Thoracic aorta (tissue), 2 donors: ENCODE data around the gene CORO1C. TPM values are rescaled to one million over a fixed set of nuclear protein-coding genes. Genes with fewer than 3 reads are reported as not detected.
"Not testable (repeated sequence)": the region's sequence is repeated elsewhere in the genome, so short reads cannot be mapped to it uniquely, and the experiment has no call there.

Experiments used
- ATAC-seq: fragments of 150-250 bp; one replicate; pipeline ENCODE4 v1.8.0; 2017; ENCODE audit warnings: low read depth; ENCODE audit not compliant: insufficient number of reproducible peaks, low FRiP score
- DNase-seq: peaks from one replicate; pipeline ENCODE4 v3.0.0-alpha.2; 2020; ENCODE audit warnings: low spot score
- H3K27ac ChIP-seq, 2 donors: fragments of 200-600 bp; sonication (generic); 1 replicate in 1 of 2; 2 replicates in 1 of 2; pipeline ENCODE4 v1.5.1; 2016; ENCODE audit warnings: mild to moderate bottlenecking in 2 of 2, moderate library complexity in 2 of 2
- H3K27me3 ChIP-seq: fragments of 200-600 bp; sonication (generic); replicated peaks from 2 replicates; pipeline ENCODE4 v1.6.0; 2016; ENCODE audit warnings: mild to moderate bottlenecking; ENCODE audit not compliant: insufficient read depth
- H3K36me3 ChIP-seq: fragments of 200-600 bp; sonication (generic); one replicate; pipeline ENCODE4 v1.5.1; 2016
- H3K4me1 ChIP-seq, 2 donors: fragments of 200-600 bp; sonication (generic); 1 replicate in 1 of 2; 2 replicates in 1 of 2; pipeline versions ENCODE4 v1.5.1 to v1.6.0; 2016; ENCODE audit warnings: low read depth in 2 of 2, mild to moderate bottlenecking in 1 of 2; ENCODE audit not compliant: control insufficient read depth in 1 of 2
- H3K4me3 ChIP-seq: fragments of 200-600 bp; sonication (generic); 2 replicates; pipeline ENCODE4 v1.5.1; 2016; ENCODE audit warnings: mild to moderate bottlenecking
- H3K9me3 ChIP-seq: fragments of 200-600 bp; sonication (generic); 2 replicates; pipeline ENCODE4 v1.5.1; 2016
- CTCF ChIP-seq: fragments of 200-600 bp; sonication (generic); IDR thresholded peaks from one replicate; pipeline ENCODE4 v1.5.1; 2019; ENCODE audit warnings: antibody characterized with exemption
- total RNA-seq, 2 donors: library from RNA; depleted of rRNA; stranded (reverse); fragments of >200 nt; gene quantifications; one replicate each; pipeline versions ENCODE4 v1.1.0 to v1.2.3, GENCODE V29; 2016

Gene CORO1C
- total RNA-seq, 2 donors from 2014 or later, result 157 to 208 TPM

GRCh38 chr12:108634341-108634751, 97.0 kb downstream of the CORO1C start:
- no peak overlapping the region for H3K4me3 ChIP-seq
- peaks cover 19 to 21% of the 10 kb centered on the region in 2 donors for H3K4me1 ChIP-seq
- no peaks in the 10 kb centered on the region for H3K9me3 ChIP-seq
- ATAC-seq (no peak), DNase-seq (no peak)
- H3K27ac ChIP-seq, result no peak overlapping the region
- no peak for TF ChIP-seq CTCF
- no peaks in the 10 kb centered on the region for H3K27me3 ChIP-seq
- no peaks in the 10 kb centered on the region for H3K36me3 ChIP-seq

GRCh38 chr12:108633534-108634248, 97.6 kb downstream of the CORO1C start, which contains the start of gene SELPLG:
SELPLG (minus strand) TSS chr12:108633894; CDS start chr12:108624307, 9,587 bp downstream.
- ATAC-seq, result no peak
- Histone ChIP-seq H3K4me1 (peaks cover 18 to 22% of the 10 kb centered on the region in 2 donors), H3K36me3 (no peaks in the 10 kb centered on the region), H3K27ac (peak within 1 kb of the TSS in 1 of 2 donors; percentile 43), H3K27me3 (no peaks in the 10 kb centered on the region), H3K4me3 (peak within 1 kb of the TSS; percentile 59), H3K9me3 (no peaks in the 10 kb centered on the region)
- TF ChIP-seq CTCF, result no peak
- DNase-seq, result no peak

- DNase-seq (no peak), ATAC-seq (no peak)
- Histone ChIP-seq H3K4me3 (peak overlapping the region; percentile 59), H3K4me1 (peaks cover 13 to 18% of the 10 kb centered on the region in 2 donors), H3K9me3 (no peaks in the 10 kb centered on the region), H3K27ac (peak overlapping the region in 1 of 2 donors; percentile 15), H3K36me3 (no peaks in the 10 kb centered on the region), H3K27me3 (no peaks in the 10 kb centered on the region)
- TF ChIP-seq CTCF, result no peak
Measured at GRCh38 chr12:108633081-108633533, 98.2 kb downstream of the CORO1C start.

- not testable (repeated sequence) for H3K9me3 ChIP-seq, DNase-seq, H3K36me3 ChIP-seq, ATAC-seq, H3K4me1 ChIP-seq, H3K27ac ChIP-seq, H3K4me3 ChIP-seq, H3K27me3 ChIP-seq
Measured at GRCh38 chr12:108631261-108631660, 100.1 kb downstream of the CORO1C start.

- DNase-seq, result no peak
- peak overlapping the region in 1 of 2 donors; percentile 41 for H3K27ac ChIP-seq
- ATAC-seq, result no peak
- peaks cover 6 to 9% of the 10 kb centered on the region in 2 donors for H3K4me1 ChIP-seq
- no peaks in the 10 kb centered on the region for H3K36me3 ChIP-seq
- H3K4me3 ChIP-seq, result no peak overlapping the region
- TF ChIP-seq CTCF, result no peak
- no peaks in the 10 kb centered on the region for H3K27me3 ChIP-seq
- H3K9me3 ChIP-seq, result no peaks in the 10 kb centered on the region
Measured at GRCh38 chr12:108630481-108631207, 100.7 kb downstream of the CORO1C start.
